Measurements from ENCODE around the gene TPPP2. TPM values are rescaled to one million over a fixed set of nuclear protein-coding genes. Genes with fewer than 3 reads are reported as not detected.

TPPP2 gene
- total RNA-seq, 4 donors from 2014 or later: not detected

DNA sequence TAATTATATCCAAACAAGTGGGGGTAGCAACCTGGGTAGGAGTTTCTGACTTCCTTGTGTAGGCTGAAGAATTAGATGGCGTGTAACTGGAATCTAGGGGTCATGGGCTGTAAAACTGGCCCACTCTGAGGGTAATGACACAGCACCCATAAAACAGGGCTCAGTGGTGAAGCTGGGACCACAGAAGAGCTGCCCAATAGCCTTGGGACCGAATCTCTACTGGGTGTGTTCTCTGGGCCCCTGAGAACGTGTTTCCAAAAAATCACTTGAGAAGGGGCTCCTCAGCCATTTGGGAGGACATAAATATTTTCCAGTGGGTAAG, 31.3 kb downstream of the TPPP2 start:
- Histone ChIP-seq H3K4me3 (no peak overlapping the region), H3K4me1 (peaks cover 4 to 11% (median 9%) of the 10 kb centered on the region in 4 donors), H3K27me3 (no peaks in the 10 kb centered on the region), H3K27ac (replicated peaks in 1 of 4) (no peak overlapping the region), H3K9me3 (no peaks in the 10 kb centered on the region), H3K36me3 (no peaks in the 10 kb centered on the region)
- intact Hi-C loops (cut with DNase I): no loop called here
- TF ChIP-seq POLR2A (IDR thresholded peaks at IDR 0.05; ENCODE audit: low read depth): no peak
- TF ChIP-seq, protein P1, sequence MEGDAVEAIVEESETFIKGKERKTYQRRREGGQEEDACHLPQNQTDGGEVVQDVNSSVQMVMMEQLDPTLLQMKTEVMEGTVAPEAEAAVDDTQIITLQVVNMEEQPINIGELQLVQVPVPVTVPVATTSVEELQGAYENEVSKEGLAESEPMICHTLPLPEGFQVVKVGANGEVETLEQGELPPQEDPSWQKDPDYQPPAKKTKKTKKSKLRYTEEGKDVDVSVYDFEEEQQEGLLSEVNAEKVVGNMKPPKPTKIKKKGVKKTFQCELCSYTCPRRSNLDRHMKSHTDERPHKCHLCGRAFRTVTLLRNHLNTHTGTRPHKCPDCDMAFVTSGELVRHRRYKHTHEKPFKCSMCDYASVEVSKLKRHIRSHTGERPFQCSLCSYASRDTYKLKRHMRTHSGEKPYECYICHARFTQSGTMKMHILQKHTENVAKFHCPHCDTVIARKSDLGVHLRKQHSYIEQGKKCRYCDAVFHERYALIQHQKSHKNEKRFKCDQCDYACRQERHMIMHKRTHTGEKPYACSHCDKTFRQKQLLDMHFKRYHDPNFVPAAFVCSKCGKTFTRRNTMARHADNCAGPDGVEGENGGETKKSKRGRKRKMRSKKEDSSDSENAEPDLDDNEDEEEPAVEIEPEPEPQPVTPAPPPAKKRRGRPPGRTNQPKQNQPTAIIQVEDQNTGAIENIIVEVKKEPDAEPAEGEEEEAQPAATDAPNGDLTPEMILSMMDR (IDR thresholded peaks at IDR 0.05): no peak
- TF ChIP-seq POLR2AphosphoS5 (IDR thresholded peaks at IDR 0.05): no peak
- TF ChIP-seq EP300 (IDR thresholded peaks at IDR 0.05): no peak
- 90% methylated on average over 3 of the region's 3 CpGs for WGBS
- no peak for DNase-seq (ENCODE audit: extremely low spot score)

DNA sequence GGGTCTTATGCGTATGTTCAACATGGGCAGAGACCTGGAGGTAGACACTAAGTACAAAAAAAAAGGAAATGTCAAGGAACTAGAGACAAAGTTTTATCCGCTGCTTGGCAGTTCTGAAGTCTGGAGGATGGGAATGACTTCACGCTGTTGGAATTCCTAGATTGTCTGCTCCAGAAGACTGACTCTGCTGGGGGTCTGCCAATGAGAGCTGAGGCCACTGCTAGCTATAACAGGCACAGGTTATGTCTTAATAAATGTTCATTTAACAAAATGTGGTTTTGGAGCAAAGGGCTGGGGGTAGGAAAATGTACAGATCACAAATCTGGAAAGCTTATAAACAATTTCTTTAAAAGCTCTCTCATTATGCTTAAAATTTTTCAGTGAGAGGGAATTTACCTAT, 33.5 kb downstream of the TPPP2 start:
- Histone ChIP-seq H3K9me3 (no peaks in the 10 kb centered on the region), H3K4me3 (no peak overlapping the region), H3K4me1 (peaks cover 5 to 14% (median 11%) of the 10 kb centered on the region in 4 donors), H3K36me3 (no peaks in the 10 kb centered on the region), H3K27me3 (no peaks in the 10 kb centered on the region), H3K27ac (replicated peaks in 1 of 4) (no peak overlapping the region)
- TF ChIP-seq POLR2A (IDR thresholded peaks at IDR 0.05; ENCODE audit: low read depth): no peak
- TF ChIP-seq POLR2AphosphoS5 (IDR thresholded peaks at IDR 0.05): no peak
- no peak for TF ChIP-seq EP300 (IDR thresholded peaks at IDR 0.05)
- TF ChIP-seq, protein P1 (IDR thresholded peaks at IDR 0.05): no peak
- 39% methylated on average over 3 of the region's 3 CpGs for WGBS
- intact Hi-C loops (cut with DNase I): no loop called here
- DNase-seq (ENCODE audit: extremely low spot score): no peak

DNA sequence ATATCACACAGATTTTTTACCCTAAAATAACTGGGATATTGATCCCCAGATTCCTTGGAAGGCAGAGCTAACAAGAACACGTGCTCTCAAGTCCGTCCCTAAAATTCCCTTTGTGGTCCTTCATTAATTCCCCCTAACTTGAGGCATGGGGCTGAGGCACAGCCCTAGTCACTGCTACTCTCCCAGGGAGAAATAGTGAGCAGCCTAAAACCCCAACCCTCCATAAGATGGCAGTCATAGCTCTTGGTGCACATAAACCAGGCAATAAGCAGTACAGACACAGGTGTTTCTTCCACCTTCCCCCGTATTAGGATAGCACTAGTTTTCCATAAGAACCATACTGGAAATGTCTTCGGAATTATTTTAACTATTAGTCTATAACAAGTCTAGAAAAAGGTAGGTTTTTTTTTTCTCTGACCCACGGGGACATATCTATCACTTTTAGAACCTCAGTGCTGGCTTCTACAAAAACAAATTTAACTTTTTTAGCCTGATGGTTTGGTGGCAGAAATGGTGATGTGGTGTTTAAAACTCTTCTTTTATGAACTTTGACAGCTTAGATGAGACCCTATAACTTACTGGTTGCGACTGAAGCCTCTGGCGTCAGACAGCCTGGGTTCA, 37.0 kb downstream of the TPPP2 start:
- Histone ChIP-seq H3K9me3 (no peaks in the 10 kb centered on the region), H3K4me3 (no peak overlapping the region), H3K27me3 (no peaks in the 10 kb centered on the region), H3K27ac (replicated peaks in 1 of 4) (no peak overlapping the region), H3K4me1 (peaks cover 25 to 46% (median 43%) of the 10 kb centered on the region in 4 donors), H3K36me3 (no peaks in the 10 kb centered on the region)
- no peak for DNase-seq (ENCODE audit: extremely low spot score)
- TF ChIP-seq POLR2A (IDR thresholded peaks at IDR 0.05; ENCODE audit: low read depth): no peak
- TF ChIP-seq, protein P1 (IDR thresholded peaks at IDR 0.05): no peak
- no peak for TF ChIP-seq EP300 (IDR thresholded peaks at IDR 0.05)
- no peak for TF ChIP-seq POLR2AphosphoS5 (IDR thresholded peaks at IDR 0.05)
- intact Hi-C loops (cut with DNase I): no loop called here
- 75% methylated on average over 7 of the region's 7 CpGs for WGBS

DNA sequence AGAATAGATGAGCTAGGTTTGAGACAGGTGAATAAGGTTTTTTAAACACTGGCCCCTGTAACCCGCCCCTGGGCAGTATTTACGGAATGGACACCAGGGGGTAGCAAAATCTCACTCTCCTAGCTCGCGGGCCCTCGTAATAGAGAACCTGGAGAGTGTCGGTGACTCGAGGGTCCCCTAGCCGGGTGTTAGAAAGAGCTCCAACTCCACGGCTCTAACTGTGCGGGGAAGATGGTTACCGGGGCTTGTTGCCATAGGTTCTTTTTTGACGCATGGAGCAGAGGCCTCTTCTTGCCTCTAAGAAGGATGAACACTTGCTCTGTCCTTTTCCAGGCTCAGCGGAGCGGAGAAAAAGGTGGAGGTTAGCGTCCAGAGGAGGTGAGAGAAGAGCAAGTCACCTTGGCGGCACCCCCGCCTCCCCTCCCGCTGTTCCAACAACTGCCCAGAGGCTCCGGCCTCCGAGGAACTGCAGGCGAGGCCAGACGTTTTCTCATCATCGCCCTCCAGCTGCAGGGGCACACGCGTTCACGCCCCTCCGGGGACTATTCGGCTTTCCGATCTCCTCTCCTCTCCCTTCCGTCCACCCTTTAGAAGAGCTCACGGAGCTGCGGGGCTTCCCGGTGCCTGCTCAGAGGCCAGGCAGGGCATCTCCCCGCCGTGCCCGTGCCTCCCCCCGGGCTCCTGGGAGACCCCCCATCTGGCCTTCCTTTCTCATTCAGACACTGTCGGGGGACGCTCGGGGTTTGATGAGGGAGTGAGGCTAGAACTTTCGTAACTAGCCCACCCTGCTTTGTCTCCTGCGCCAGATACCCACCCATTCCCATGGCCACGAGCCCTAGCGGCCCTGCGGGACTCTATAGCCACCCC, 38.7 kb downstream of the TPPP2 start:
- Histone ChIP-seq H3K27ac (replicated peaks in 1 of 4) (peak overlapping the region; percentile 88 to 90 (median 90)), H3K4me1 (peaks cover 33 to 50% (median 47%) of the 10 kb centered on the region in 4 donors), H3K36me3 (peaks cover 0 to 10% (median 8%) of the 10 kb centered on the region in 4 donors), H3K27me3 (no peaks in the 10 kb centered on the region), H3K9me3 (no peaks in the 10 kb centered on the region), H3K4me3 (peak overlapping the region; percentile 76 to 86 (median 81))
- TF ChIP-seq, protein P1 (IDR thresholded peaks at IDR 0.05): peak; percentile 71 to 80 (median 78)
- no peak for TF ChIP-seq POLR2AphosphoS5 (IDR thresholded peaks at IDR 0.05)
- intact Hi-C loops (cut with DNase I): loop anchor here (2.0 kb wide), 1 partner anchor 36 kb away; no protein-coding TSS in a partner anchor
- no peak for DNase-seq (ENCODE audit: extremely low spot score)
- WGBS: 4% methylated on average over 24 of the region's 45 CpGs

Data from esophagus muscularis mucosa (tissue), 4 donors.